Osteocyte (in vitro differentiated cells): ENCODE data around the gene HOXC9. TPM values are rescaled to one million over a fixed set of nuclear protein-coding genes. Genes with fewer than 3 reads are reported as not detected.

Experiments
- DNase-seq: peaks from one replicate; pipeline ENCODE4 v3.0.0; 2021; ENCODE audit warnings: mixed read lengths; ENCODE audit not compliant: unreplicated experiment; ENCODE audit errors: extremely low spot score
- H3K27ac Mint-ChIP-seq: one replicate; pipeline ENCODE4 v1.8.0; 2021; ENCODE audit warnings: mild to moderate bottlenecking, mixed read lengths; ENCODE audit not compliant: unreplicated experiment
- H3K27me3 Mint-ChIP-seq: one replicate; pipeline ENCODE4 v1.8.0; 2021; ENCODE audit warnings: mixed read lengths; ENCODE audit not compliant: unreplicated experiment
- H3K36me3 Mint-ChIP-seq: one replicate; pipeline ENCODE4 v1.8.0; 2021; ENCODE audit warnings: mixed read lengths; ENCODE audit not compliant: unreplicated experiment
- H3K4me1 Mint-ChIP-seq: one replicate; pipeline ENCODE4 v1.8.0; 2021; ENCODE audit warnings: mixed read lengths; ENCODE audit not compliant: unreplicated experiment
- H3K4me3 Mint-ChIP-seq: one replicate; pipeline ENCODE4 v1.8.0; 2021; ENCODE audit warnings: mild to moderate bottlenecking, moderate library complexity, mixed read lengths; ENCODE audit not compliant: unreplicated experiment
- H3K9me3 Mint-ChIP-seq: one replicate; pipeline ENCODE4 v1.8.0; 2021; ENCODE audit warnings: mixed read lengths; ENCODE audit not compliant: unreplicated experiment
- total RNA-seq: library from RNA; stranded (reverse); gene quantifications from 2 replicates; pipeline ENCODE4 v1.2.1, GENCODE V29; 2021
- TF ChIP-seq, protein P1 (sequence below): fragments of 200-600 bp; sonication (generic); IDR thresholded peaks from 2 replicates; pipeline ENCODE4 v1.5.0; 2021; ENCODE audit warnings: antibody characterized with exemption, mild to moderate bottlenecking, moderate library complexity

HOXC9 gene
- total RNA-seq, 1 donor from 2014 or later: not detected

DNA sequence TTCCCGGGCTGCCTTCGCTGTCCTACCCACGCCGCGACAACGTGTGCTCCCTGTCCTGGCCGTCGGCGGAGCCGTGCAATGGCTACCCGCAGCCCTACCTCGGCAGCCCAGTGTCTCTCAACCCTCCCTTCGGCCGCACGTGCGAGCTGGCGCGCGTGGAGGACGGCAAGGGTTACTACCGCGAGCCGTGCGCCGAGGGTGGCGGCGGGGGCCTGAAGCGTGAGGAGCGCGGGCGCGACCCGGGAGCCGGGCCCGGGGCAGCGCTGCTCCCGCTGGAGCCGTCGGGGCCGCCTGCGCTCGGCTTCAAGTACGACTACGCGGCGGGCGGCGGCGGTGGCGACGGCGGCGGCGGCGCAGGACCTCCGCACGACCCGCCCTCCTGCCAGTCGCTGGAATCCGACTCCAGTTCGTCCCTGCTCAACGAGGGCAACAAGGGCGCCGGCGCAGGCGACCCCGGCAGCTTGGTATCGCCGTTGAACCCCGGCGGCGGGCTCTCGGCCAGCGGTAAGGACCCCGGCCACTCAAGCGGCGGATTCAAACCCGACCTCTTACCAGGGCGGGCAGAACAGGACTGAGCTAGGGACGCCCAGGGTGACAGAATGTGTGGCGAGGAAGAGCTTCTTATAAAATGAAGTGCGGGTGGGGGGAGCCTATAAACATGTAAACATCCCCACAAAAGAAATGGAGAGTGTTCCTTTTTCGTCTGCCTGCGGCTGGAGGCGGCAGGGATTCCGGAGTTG lies 44.8 kb upstream of the HOXC9 start:
- H3K9me3 Mint-ChIP-seq: no peaks in the 10 kb centered on the region
- no peaks in the 10 kb centered on the region for H3K36me3 Mint-ChIP-seq
- H3K4me1 Mint-ChIP-seq: peaks cover 8% of the 10 kb centered on the region
- H3K27ac Mint-ChIP-seq: no peak overlapping the region
- no peak overlapping the region for H3K4me3 Mint-ChIP-seq
- DNase-seq: no peak
- H3K27me3 Mint-ChIP-seq: peaks cover 92% of the 10 kb centered on the region
- TF ChIP-seq, protein P1, sequence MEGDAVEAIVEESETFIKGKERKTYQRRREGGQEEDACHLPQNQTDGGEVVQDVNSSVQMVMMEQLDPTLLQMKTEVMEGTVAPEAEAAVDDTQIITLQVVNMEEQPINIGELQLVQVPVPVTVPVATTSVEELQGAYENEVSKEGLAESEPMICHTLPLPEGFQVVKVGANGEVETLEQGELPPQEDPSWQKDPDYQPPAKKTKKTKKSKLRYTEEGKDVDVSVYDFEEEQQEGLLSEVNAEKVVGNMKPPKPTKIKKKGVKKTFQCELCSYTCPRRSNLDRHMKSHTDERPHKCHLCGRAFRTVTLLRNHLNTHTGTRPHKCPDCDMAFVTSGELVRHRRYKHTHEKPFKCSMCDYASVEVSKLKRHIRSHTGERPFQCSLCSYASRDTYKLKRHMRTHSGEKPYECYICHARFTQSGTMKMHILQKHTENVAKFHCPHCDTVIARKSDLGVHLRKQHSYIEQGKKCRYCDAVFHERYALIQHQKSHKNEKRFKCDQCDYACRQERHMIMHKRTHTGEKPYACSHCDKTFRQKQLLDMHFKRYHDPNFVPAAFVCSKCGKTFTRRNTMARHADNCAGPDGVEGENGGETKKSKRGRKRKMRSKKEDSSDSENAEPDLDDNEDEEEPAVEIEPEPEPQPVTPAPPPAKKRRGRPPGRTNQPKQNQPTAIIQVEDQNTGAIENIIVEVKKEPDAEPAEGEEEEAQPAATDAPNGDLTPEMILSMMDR: no peak

- peaks cover 92% of the 10 kb centered on the region for H3K27me3 Mint-ChIP-seq
- no peaks in the 10 kb centered on the region for H3K36me3 Mint-ChIP-seq
- no peaks in the 10 kb centered on the region for H3K9me3 Mint-ChIP-seq
- no peak overlapping the region for H3K4me3 Mint-ChIP-seq
- no peak overlapping the region for H3K27ac Mint-ChIP-seq
- peaks cover 8% of the 10 kb centered on the region for H3K4me1 Mint-ChIP-seq
- DNase-seq: no peak
- TF ChIP-seq, protein P1: no peak
These were observed 44.1 kb upstream of the HOXC9 start for GRCh38 chr12:53955776-53956250.

DNA sequence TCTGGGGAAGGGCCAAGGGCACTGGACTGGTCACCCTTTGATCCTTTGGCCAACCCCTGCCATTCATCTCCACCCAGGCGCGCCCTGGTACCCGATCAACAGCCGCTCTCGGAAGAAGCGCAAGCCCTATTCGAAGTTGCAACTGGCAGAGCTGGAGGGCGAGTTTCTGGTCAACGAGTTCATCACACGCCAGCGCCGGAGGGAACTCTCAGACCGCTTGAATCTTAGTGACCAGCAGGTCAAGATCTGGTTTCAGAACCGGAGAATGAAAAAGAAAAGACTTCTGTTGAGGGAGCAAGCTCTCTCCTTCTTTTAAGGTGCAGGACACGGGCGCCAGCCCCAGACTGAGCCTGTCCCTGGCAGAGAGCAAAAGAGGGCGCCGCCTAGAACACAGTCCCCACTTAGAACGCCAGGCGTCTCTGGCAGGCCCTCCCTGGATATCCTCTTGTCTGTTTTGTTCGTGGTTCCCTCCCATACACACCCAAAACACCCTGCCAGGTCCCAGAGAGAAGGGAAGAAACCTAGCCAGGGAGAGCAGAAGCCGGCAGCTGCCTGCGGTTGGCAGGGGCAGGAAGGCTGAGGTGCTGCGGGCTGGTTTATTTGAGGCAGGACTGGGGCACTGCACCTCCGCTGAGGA lies 43.6 kb upstream of the HOXC9 start:
- Mint-ChIP-seq H3K27ac (no peak overlapping the region), H3K9me3 (no peaks in the 10 kb centered on the region), H3K4me3 (no peak overlapping the region), H3K27me3 (peaks cover 88% of the 10 kb centered on the region), H3K4me1 (peaks cover 6% of the 10 kb centered on the region), H3K36me3 (no peaks in the 10 kb centered on the region)
- DNase-seq: no peak
- TF ChIP-seq, protein P1: no peak

GRCh38 chr12:53956914-53957536 lies 42.9 kb upstream of the HOXC9 start:
- Mint-ChIP-seq H3K9me3 (no peaks in the 10 kb centered on the region), H3K27me3 (peaks cover 87% of the 10 kb centered on the region), H3K4me3 (no peak overlapping the region), H3K4me1 (peaks cover 6% of the 10 kb centered on the region), H3K36me3 (no peaks in the 10 kb centered on the region), H3K27ac (no peak overlapping the region)
- DNase-seq: no peak
- TF ChIP-seq, protein P1: no peak

DNA sequence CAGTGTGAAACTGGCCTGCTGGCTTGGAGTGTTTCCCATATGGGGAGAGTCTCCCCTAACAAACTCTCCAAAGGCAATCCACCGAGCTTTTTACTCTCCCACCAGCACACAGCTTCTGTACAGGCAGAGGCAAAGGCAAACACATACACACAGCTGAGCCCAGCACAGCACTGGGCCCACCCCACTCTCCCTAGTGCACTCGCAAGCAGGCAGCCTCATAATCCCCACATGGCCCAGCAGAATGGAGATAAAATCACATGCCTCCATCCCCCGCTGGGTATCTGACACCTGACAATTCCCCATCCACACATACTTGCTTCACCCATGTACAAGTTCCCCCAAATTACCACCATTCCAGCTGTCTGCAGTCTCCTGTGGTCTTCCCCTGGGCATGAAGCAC lies 41.8 kb upstream of the HOXC9 start:
- Mint-ChIP-seq H3K36me3 (no peaks in the 10 kb centered on the region), H3K27me3 (peaks cover 86% of the 10 kb centered on the region), H3K4me1 (peaks cover 4% of the 10 kb centered on the region), H3K4me3 (no peak overlapping the region), H3K27ac (no peak overlapping the region), H3K9me3 (no peaks in the 10 kb centered on the region)
- TF ChIP-seq, protein P1: no peak
- DNase-seq: no peak
